Stomach smooth muscle (tissue), 2 donors: Measurements from ENCODE around the gene APBA3.
"Not testable (repeated sequence)": the region's sequence is repeated elsewhere in the genome, so short reads cannot be mapped to it uniquely, and the experiment has no call there.

ENCODE experiments used
- H3K27ac ChIP-seq: one replicate; pipeline ENCODE4 v1.7.0; 2013; ENCODE audit warnings: mild to moderate bottlenecking, low read length, inconsistent platforms
- H3K27me3 ChIP-seq, 2 donors: one replicate each; pipeline ENCODE4 v1.7.0; 2013; ENCODE audit warnings: low read length in 2 of 2; ENCODE audit not compliant: insufficient read depth in 2 of 2, control insufficient read depth in 1 of 2
- H3K36me3 ChIP-seq, 2 donors: one replicate each; pipeline ENCODE4 v1.7.0; 2013; ENCODE audit warnings: low read length in 2 of 2; ENCODE audit not compliant: control insufficient read depth in 2 of 2, insufficient read depth in 2 of 2
- H3K4me1 ChIP-seq: one replicate; pipeline ENCODE4 v1.7.0; 2013; ENCODE audit warnings: low read length; ENCODE audit not compliant: control insufficient read depth, insufficient read depth
- H3K4me3 ChIP-seq, 2 donors: one replicate each; pipeline ENCODE4 v1.7.0; 2013; ENCODE audit warnings: low read length in 2 of 2
- H3K9ac ChIP-seq, 2 donors: one replicate each; pipeline ENCODE4 v1.7.0; 2013; ENCODE audit warnings: low read length in 2 of 2, mild to moderate bottlenecking in 1 of 2
- H3K9me3 ChIP-seq, 2 donors: one replicate each; pipeline ENCODE4 v1.7.0; 2013; ENCODE audit warnings: low read length in 2 of 2; ENCODE audit not compliant: control insufficient read depth in 2 of 2
- donor health status: healthy.
- donor health status: Pancreatic carcinoma.

The APBA3 gene

DNA sequence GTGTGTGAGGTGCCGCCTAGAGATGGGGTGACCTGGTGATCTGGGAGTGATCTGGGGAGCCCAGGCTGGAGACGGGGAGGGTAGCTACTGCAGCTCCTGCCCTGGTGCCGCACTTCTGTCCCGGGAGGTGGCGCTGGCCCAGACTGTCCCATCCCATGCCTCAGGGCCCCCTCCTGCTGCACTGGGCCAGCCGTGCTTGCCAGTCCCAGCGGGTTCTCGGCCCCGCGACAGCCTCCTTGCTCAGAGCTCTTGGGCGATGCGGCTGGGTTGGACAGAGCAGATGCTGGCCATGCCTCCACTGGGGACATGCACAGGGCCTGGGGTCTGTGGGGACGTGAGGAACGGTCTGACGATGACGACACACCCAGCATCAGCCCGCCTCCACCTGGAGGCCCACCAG, 8.0 kb upstream of the APBA3 start:
- H3K36me3 ChIP-seq, result peaks cover 10 to 17% of the 10 kb centered on the region in 2 donors
- no peaks in the 10 kb centered on the region for H3K4me1 ChIP-seq
- no peak overlapping the region for H3K4me3 ChIP-seq
- no peaks in the 10 kb centered on the region for H3K9me3 ChIP-seq
- no peak overlapping the region for H3K9ac ChIP-seq
- no peak overlapping the region for H3K27ac ChIP-seq
- H3K27me3 ChIP-seq, result peaks cover 0 to 3% of the 10 kb centered on the region in 2 donors

DNA sequence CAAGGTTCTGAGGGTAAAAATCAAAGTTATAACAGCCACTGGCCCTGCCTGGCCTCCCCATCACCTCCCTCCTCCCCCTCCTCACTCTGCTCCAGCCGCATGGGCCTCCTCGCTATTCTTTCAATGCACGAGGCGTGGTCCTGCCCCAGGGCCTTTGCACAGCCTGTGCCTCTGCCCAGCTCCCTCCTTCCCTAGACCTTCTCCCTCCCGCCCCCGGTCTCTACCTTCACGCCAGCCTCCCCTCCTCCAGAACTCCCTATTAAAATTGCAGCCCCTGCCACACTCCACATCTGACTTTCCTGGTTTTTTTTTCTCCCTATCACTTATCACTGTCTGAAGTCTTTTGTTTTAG, 7.2 kb upstream of the APBA3 start:
- Histone ChIP-seq H3K9ac (no peak overlapping the region), H3K27ac (no peak overlapping the region), H3K36me3 (peaks cover 10 to 17% of the 10 kb centered on the region in 2 donors), H3K9me3 (no peaks in the 10 kb centered on the region), H3K27me3 (peaks cover 0 to 3% of the 10 kb centered on the region in 2 donors), H3K4me1 (no peaks in the 10 kb centered on the region), H3K4me3 (no peak overlapping the region)

DNA sequence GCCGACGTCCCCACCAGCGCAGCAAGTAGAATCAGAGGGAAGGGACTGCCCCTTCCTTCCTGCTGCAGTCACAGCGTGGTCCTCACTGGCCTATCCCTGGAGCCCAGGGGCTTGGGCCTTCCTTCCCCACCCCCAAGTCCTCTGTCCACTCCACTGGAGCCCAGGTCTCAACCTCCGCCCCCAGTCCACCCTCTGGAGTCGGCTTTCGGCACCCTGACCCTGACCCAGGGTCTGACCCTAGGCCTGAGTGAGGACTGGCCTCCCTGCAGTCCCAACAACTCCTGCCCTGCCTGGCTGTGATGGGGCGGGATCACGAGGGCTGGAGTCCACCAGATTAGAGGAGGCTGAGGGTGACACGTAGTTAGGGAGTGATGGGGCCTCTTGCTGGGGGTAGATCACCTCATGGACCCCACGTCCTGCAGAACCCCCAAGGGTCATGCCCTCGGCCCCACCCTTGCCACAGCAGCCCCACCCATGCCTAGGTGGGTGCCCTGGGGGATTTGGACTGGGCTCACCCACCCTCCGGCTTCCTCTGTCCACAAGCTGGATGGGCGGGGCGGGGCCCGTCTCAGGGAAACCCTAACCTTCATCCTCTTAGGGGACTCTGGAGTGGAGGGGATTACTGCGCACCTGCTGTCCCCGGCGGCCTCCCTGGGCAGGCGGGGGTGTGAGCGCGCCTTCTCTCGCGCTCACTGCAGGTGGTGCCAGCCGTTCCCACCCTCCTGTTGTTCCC, 6.7 kb upstream of the APBA3 start:
- Histone ChIP-seq H3K9me3 (no peaks in the 10 kb centered on the region), H3K36me3 (peaks cover 10 to 17% of the 10 kb centered on the region in 2 donors), H3K27ac (no peak overlapping the region), H3K27me3 (peaks cover 0 to 3% of the 10 kb centered on the region in 2 donors), H3K4me1 (peaks cover 3% of the 10 kb centered on the region), H3K4me3 (no peak overlapping the region), H3K9ac (no peak overlapping the region)

DNA sequence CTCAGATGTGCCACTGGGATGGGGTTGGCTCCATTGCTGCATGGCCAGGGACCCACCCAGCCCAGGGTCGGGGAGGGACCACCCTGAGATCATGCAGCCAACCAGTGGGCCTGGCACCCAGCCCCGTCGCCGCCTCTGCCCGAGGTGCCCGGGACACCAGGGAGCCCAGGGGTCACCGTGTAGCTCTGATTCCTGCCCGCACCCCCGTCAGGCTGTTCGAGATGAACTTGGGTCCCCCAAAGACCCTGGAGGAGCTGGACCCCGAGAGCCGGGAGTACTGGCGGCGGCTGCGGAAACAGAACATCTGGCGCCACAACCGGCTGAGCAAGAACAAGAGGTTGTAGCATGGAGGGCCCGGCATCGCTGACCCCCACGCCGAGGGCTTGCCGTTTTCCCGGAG, 5.6 kb upstream of the APBA3 start:
- no peak overlapping the region for H3K9ac ChIP-seq
- no peak overlapping the region for H3K4me3 ChIP-seq
- peaks cover 10 to 17% of the 10 kb centered on the region in 2 donors for H3K36me3 ChIP-seq
- peaks cover 0 to 3% of the 10 kb centered on the region in 2 donors for H3K27me3 ChIP-seq
- peaks cover 6% of the 10 kb centered on the region for H3K4me1 ChIP-seq
- no peak overlapping the region for H3K27ac ChIP-seq
- no peaks in the 10 kb centered on the region for H3K9me3 ChIP-seq

DNA sequence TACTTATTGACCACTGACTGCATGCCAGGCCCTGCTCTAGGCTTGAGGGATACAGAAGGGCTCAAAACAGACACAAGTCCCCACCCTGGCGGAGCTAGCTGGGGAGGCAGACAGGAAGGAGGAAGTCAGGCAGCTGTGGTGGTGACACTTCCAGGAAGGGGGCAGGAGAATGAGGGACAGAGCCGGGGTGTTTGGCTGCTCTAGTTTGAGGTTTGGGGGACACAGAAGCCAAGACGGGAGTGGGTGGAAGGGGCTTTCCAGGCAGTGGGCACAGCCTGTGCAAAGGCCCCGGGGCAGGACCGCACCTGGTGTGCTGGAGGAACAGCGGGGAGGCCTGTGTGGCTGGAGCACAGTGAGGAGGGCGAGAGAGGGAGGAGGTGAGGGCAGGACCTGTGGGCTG, 5.0 kb upstream of the APBA3 start:
- H3K4me3 ChIP-seq, result no peak overlapping the region

DNA sequence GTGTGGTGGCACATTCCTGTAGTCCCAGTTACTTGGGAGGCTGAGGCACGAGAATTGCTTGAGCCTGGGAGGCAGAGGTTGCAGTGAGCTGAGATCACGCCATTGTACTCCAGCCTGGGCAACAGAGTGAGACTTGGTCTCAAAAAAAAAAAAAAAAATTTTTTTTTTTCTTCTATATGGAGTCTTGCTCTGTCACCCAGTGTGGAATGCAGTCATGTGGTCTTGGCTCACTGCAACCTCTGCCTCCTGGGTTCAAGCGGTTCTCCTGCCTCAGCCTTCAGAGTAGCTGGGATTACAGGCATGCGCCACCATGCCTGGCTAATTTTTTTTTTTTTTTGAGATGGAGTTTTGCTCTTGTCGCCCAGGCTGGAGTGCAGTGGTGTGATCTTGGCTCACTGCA, 4.3 kb upstream of the APBA3 start:
- not testable (repeated sequence) for H3K9ac ChIP-seq, H3K9me3 ChIP-seq, H3K27ac ChIP-seq, H3K4me3 ChIP-seq, H3K27me3 ChIP-seq
- Histone ChIP-seq H3K4me1 (peaks cover 16% of the 10 kb centered on the region), H3K36me3 (peaks cover 10 to 17% of the 10 kb centered on the region in 2 donors)

More for the DNA sequence above, 5.0 kb upstream of the APBA3 start:
- no peaks in the 10 kb centered on the region for H3K9me3 ChIP-seq
- peaks cover 11% of the 10 kb centered on the region for H3K4me1 ChIP-seq
- H3K9ac ChIP-seq, result no peak overlapping the region
- no peaks in the 10 kb centered on the region for H3K27me3 ChIP-seq
- peaks cover 10 to 17% of the 10 kb centered on the region in 2 donors for H3K36me3 ChIP-seq
- no peak overlapping the region for H3K27ac ChIP-seq

DNA sequence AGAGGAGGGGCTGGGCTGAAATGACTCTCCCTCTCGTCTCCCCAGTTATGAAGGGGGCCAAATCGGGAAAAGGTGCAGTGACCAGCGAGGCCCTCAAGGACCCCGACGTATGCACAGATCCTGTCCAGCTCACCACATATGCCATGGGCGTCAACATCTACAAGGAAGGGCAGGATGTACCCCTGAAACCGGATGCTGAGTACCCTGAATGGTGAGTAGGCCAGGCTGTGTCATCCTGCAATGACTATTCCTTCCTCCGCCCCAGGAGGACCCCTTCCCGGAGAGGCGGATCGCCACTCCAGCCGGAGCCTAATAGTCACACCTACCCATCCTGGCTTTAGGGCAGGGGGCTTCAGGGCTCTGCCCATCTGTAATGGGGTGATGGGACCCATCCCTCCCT, 3.6 kb upstream of the APBA3 start:
- Histone ChIP-seq H3K27ac (no peak overlapping the region), H3K9me3 (no peaks in the 10 kb centered on the region), H3K4me1 (peaks cover 22% of the 10 kb centered on the region), H3K4me3 (no peak overlapping the region), H3K36me3 (peaks cover 10 to 17% of the 10 kb centered on the region in 2 donors), H3K9ac (no peak overlapping the region), H3K27me3 (no peaks in the 10 kb centered on the region)

DNA sequence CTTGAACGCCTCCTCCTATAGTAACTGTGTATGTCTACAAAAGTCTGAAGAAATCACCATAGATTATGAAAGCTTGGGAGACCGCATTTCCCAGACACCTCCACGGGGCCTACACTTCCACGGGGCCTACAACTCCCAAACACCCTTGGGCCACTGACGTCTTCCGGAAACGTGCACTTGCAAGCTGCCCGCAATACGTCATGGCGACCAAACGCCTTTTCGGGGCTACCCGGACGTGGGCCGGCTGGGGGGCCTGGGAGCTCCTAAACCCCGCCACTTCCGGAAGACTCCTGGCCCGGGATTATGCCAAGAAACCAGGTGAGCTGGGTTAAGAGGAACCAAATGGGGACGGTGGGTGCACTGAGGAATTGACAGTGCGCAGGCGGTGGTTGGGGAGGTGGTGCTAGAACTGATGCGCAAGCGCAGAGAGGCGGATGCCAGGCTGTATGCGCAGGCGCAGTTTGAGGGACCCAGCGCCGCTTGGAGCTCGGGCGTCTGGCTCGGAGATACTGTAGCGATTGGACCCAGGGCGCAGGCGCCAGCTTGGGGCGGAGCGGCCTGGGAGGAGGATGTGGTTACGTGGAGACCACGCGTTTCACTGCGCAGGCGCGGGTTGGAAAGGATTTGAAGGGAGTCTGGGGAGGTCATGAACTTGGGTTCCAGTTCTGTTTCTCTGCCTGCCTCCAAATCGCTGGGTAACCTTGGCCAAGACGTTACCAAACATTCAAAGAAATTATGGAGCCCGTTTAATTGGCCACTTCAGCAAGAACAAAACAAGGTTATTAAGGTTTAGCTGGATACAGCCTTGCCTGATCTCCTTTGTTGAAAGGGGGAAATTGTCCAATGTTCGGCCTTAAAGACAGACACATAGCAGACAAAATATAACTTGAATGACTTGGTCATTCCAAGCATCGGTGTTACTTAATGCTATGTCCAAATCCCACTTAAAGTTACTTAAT, 1.3 kb upstream of the APBA3 start, which contains the start of gene MRPL54:
Gene MRPL54, plus strand, starts transcription at position 182 of the 959 bp plus-strand sequence. Its CDS starts 19 bp downstream, at position 201.
- H3K27ac ChIP-seq, result peak within 1 kb of the TSS; percentile 98
- peak within 1 kb of the TSS; percentile 97 to 100 for H3K9ac ChIP-seq
- no peaks in the 10 kb centered on the region for H3K27me3 ChIP-seq
- H3K9me3 ChIP-seq, result no peaks in the 10 kb centered on the region
- H3K36me3 ChIP-seq, result peaks cover 11 to 12% of the 10 kb centered on the region in 2 donors
- peaks cover 32% of the 10 kb centered on the region for H3K4me1 ChIP-seq
- peak within 1 kb of the TSS; percentile 96 to 98 for H3K4me3 ChIP-seq

DNA sequence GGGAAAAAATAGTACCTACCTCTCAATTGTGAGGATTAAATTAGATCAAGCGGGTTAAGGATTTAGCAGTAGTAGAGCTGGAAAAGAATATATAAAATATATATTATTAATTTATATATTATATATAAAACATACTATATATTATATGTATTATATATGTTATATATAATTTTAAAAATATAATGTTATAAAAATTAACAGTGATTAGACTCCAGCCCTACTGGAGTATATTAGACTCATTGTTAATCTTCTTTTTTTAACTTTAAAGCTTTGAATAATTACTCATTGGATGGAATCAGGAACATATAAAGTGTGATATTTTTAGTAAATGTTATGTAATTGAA, 610 bp upstream of the APBA3 start:
- H3K36me3 ChIP-seq, result peaks cover 10 to 17% of the 10 kb centered on the region in 2 donors
- H3K27ac ChIP-seq, result peak overlapping the region; percentile 98
- no peaks in the 10 kb centered on the region for H3K9me3 ChIP-seq
- peaks cover 32% of the 10 kb centered on the region for H3K4me1 ChIP-seq
- H3K9ac ChIP-seq, result peak overlapping the region in 1 of 2 donors; percentile 90
- H3K27me3 ChIP-seq, result no peaks in the 10 kb centered on the region
- peak overlapping the region in 1 of 2 donors; percentile 91 for H3K4me3 ChIP-seq

DNA sequence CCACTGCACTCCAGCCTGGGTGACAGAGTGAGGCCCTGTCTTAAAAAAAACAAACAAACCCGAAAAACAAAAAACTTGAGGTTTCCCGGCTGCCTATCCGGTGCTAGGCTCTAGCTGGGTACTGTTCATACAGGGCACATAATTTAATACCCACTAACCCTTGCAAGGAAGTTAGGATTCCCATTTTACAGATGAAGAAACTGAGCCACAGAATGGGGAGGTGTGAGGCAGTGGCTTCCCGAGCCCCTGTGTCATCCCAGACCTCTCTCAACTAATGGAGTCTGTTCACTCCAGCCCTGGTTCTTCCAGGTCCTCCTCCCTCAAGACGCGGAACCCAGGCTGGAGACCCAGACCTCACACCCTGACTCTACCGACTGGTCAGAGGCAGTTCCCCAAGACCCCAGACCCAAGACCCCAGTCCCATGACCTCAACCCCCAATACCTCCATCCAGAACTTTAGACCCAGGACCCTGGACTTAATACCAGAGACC, 576 bp downstream of the APBA3 start:
- H3K4me1 ChIP-seq, result peaks cover 32% of the 10 kb centered on the region
- H3K36me3 ChIP-seq, result peaks cover 5 to 19% of the 10 kb centered on the region in 2 donors
- H3K27ac ChIP-seq, result peak overlapping the region; percentile 75
- H3K27me3 ChIP-seq, result no peaks in the 10 kb centered on the region
- H3K9ac ChIP-seq, result peak overlapping the region; percentile 95 to 97
- H3K9me3 ChIP-seq, result no peaks in the 10 kb centered on the region
- peak overlapping the region; percentile 96 to 98 for H3K4me3 ChIP-seq
